HEK293 (cell line): ENCODE measurements around the gene C1QL4.
A peak's percentile ranks its signal among the peaks of the same experiment; 100 is the strongest.

Experiments used
- IKZF3 ChIP-seq: fragments of 450-650 bp; IDR thresholded peaks from 2 replicates; pipeline ENCODE4 v1.5.0; 2018; ENCODE audit warnings: missing biosample characterization, mild to moderate bottlenecking, missing genetic modification characterization, moderate library complexity
- PRDM2 ChIP-seq: fragments of 450-650 bp; formaldehyde crosslinking; IDR thresholded peaks from 2 replicates; pipeline ENCODE4 v1.5.1; 2016; ENCODE audit warnings: missing biosample characterization, missing genetic modification characterization, borderline replicate concordance
- RBAK ChIP-seq: fragments of 450-650 bp; formaldehyde crosslinking; IDR thresholded peaks from 2 replicates; pipeline ENCODE4 v1.5.1; 2016; ENCODE audit warnings: missing biosample characterization, missing genetic modification characterization
- REST ChIP-seq: fragments of 450-650 bp; formaldehyde crosslinking; IDR thresholded peaks from 2 replicates; pipeline ENCODE4 v1.5.1; 2016; ENCODE audit warnings: missing biosample characterization, missing genetic modification characterization
- ZBTB8A ChIP-seq: fragments of 450-650 bp; formaldehyde crosslinking; IDR thresholded peaks from 2 replicates; pipeline ENCODE4 v1.5.1; 2016; ENCODE audit warnings: missing biosample characterization, missing genetic modification characterization
- ZNF10 ChIP-seq: fragments of 450-650 bp; formaldehyde crosslinking; IDR thresholded peaks from 2 replicates; pipeline ENCODE4 v1.5.1; 2017; ENCODE audit warnings: missing biosample characterization, missing genetic modification characterization
- ZNF121 ChIP-seq: fragments of 450-650 bp; formaldehyde crosslinking; IDR thresholded peaks from 2 replicates; pipeline ENCODE4 v1.5.1; 2016; ENCODE audit warnings: missing biosample characterization, missing genetic modification characterization
- ZNF157 ChIP-seq: fragments of 450-650 bp; formaldehyde crosslinking; IDR thresholded peaks from 2 replicates; pipeline ENCODE4 v1.5.1; 2016; ENCODE audit warnings: missing biosample characterization, missing genetic modification characterization
- ZNF2 ChIP-seq: fragments of 450-650 bp; formaldehyde crosslinking; IDR thresholded peaks from 2 replicates; pipeline ENCODE4 v1.5.1; 2016; ENCODE audit warnings: missing biosample characterization, missing genetic modification characterization
- ZNF214 ChIP-seq: fragments of 450-650 bp; formaldehyde crosslinking; IDR thresholded peaks from 2 replicates; pipeline ENCODE4 v1.5.1; 2017; ENCODE audit warnings: missing biosample characterization, mild to moderate bottlenecking, missing genetic modification characterization, borderline replicate concordance
- ZNF37A ChIP-seq: fragments of 450-650 bp; IDR thresholded peaks from 2 replicates; pipeline ENCODE4 v1.5.1; 2018; ENCODE audit warnings: missing biosample characterization, missing genetic modification characterization
- ZNF433 ChIP-seq: fragments of 450-650 bp; formaldehyde crosslinking; IDR thresholded peaks from 2 replicates; pipeline ENCODE4 v1.5.1; 2016; ENCODE audit warnings: missing biosample characterization, missing genetic modification characterization, low read depth
- ZNF621 ChIP-seq: fragments of 450-650 bp; formaldehyde crosslinking; IDR thresholded peaks from 2 replicates; pipeline ENCODE4 v1.5.1; 2017; ENCODE audit warnings: missing biosample characterization, missing genetic modification characterization
- ZNF629 ChIP-seq: fragments of 450-650 bp; formaldehyde crosslinking; IDR thresholded peaks from 2 replicates; pipeline ENCODE4 v1.5.1; 2017; ENCODE audit warnings: missing biosample characterization, missing genetic modification characterization
- ZNF658 ChIP-seq: fragments of 450-650 bp; formaldehyde crosslinking; IDR thresholded peaks from 2 replicates; pipeline ENCODE4; 2016; ENCODE audit warnings: missing biosample characterization, missing genetic modification characterization
- ZNF664 ChIP-seq: fragments of 450-650 bp; formaldehyde crosslinking; IDR thresholded peaks from 2 replicates; pipeline ENCODE4 v1.5.1; 2016; ENCODE audit warnings: missing biosample characterization, missing genetic modification characterization
- ZNF677 ChIP-seq: fragments of 450-650 bp; IDR thresholded peaks from 2 replicates; pipeline ENCODE4 v1.5.0; 2018; ENCODE audit warnings: missing biosample characterization, mild to moderate bottlenecking, missing genetic modification characterization, moderate library complexity
- ZNF701 ChIP-seq: fragments of 450-650 bp; formaldehyde crosslinking; IDR thresholded peaks from 2 replicates; pipeline ENCODE4 v1.5.1; 2016; ENCODE audit warnings: missing biosample characterization, missing genetic modification characterization
- ZNF704 ChIP-seq: fragments of 450-650 bp; formaldehyde crosslinking; IDR thresholded peaks from 2 replicates; pipeline ENCODE4 v1.5.1; 2016; ENCODE audit warnings: missing biosample characterization, missing genetic modification characterization
- ZNF76 ChIP-seq: fragments of 450-650 bp; formaldehyde crosslinking; IDR thresholded peaks from 2 replicates; pipeline ENCODE4; 2016; ENCODE audit warnings: low read depth, missing biosample characterization, missing genetic modification characterization, borderline replicate concordance
- ZNF768 ChIP-seq: fragments of 450-650 bp; formaldehyde crosslinking; IDR thresholded peaks from 2 replicates; pipeline ENCODE4 v1.5.1; 2018; ENCODE audit warnings: missing biosample characterization, mild to moderate bottlenecking, missing genetic modification characterization
- ZSCAN16 ChIP-seq: fragments of 450-650 bp; formaldehyde crosslinking; IDR thresholded peaks from 2 replicates; pipeline ENCODE4 v1.5.1; 2016; ENCODE audit warnings: missing biosample characterization, missing genetic modification characterization
- TF ChIP-seq, protein P1 (sequence below): fragments of 450-650 bp; formaldehyde crosslinking; IDR thresholded peaks from 2 replicates; pipeline ENCODE4 v1.5.1; 2016; ENCODE audit warnings: missing biosample characterization, missing genetic modification characterization, low read depth
- TF ChIP-seq, protein P2 (sequence below): fragments of 450-650 bp; formaldehyde crosslinking; IDR thresholded peaks from 2 replicates; pipeline ENCODE4 v1.5.1; 2016; ENCODE audit warnings: missing biosample characterization, missing genetic modification characterization

Gene C1QL4

DNA sequence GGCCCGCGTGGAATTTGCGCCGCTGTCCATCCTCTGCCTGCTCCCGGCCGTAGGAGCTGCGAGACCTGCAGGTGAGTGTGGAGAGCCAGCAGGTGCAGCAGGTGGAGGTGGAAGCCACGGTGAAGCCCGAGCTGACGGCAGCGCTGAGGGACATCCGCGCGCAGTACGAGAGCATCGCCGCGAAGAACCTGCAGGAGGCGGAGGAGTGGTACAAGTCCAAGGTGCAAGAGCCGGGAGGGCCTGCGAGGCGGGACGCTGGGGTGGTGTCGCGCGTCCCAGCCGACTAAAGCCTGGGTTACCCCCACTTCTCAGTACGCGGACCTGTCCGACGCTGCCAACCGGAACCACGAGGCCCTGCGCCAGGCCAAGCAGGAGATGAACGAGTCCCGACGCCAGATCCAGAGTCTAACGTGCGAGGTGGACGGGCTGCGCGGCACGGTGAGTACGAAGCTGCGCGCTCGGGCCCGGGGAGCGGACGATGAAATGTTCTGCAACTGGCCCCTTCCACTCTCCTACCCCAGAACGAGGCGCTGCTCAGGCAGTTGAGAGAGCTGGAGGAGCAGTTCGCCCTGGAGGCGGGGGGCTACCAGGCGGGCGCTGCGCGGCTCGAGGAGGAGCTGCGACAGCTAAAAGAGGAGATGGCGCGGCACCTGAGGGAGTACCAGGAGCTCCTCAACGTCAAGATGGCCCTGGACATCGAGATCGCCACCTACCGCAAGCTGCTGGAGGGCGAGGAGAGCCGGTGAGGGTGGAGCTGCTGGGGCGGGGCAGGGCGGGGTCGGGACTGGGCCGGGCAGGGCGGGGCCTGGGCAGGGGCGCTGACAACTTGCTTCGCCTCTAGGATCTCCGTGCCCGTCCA is 39.9 kb downstream of the C1QL4 start (continued):
- TF ChIP-seq ZNF701 (no peak), ZNF37A (tag by site-specific recombination) (no peak), ZNF157 (tag by site-specific recombination) (no peak), ZNF121 (tag by site-specific recombination) (peak; percentile 72), ZNF664 (tag by site-specific recombination) (no peak), IKZF3 (tag by site-specific recombination) (no peak), ZNF76 (tag by site-specific recombination) (no peak; the same call in 1 of the 2 replicates), ZNF2 (tag by site-specific recombination) (peak; percentile 75), ZNF768 (no peak), REST (tag by site-specific recombination) (no peak), ZNF621 (tag by site-specific recombination) (no peak), ZNF677 (tag by site-specific recombination) (no peak), ZNF658 (tag by site-specific recombination) (no peak), ZBTB8A (tag by site-specific recombination) (peak; percentile 83; the same call in 1 of the 2 replicates), RBAK (tag by site-specific recombination) (no peak), ZNF704 (tag by site-specific recombination) (no peak), ZNF214 (tag by site-specific recombination) (no peak), ZNF433 (no peak), ZSCAN16 (tag by site-specific recombination) (peak; percentile 17; the same call in 1 of the 2 replicates), ZNF10 (tag by site-specific recombination) (peak; percentile 45; the same call in 1 of the 2 replicates), ZNF629 (peak; percentile 27), PRDM2 (tag by site-specific recombination) (peak; percentile 74)
- TF ChIP-seq, protein P1, sequence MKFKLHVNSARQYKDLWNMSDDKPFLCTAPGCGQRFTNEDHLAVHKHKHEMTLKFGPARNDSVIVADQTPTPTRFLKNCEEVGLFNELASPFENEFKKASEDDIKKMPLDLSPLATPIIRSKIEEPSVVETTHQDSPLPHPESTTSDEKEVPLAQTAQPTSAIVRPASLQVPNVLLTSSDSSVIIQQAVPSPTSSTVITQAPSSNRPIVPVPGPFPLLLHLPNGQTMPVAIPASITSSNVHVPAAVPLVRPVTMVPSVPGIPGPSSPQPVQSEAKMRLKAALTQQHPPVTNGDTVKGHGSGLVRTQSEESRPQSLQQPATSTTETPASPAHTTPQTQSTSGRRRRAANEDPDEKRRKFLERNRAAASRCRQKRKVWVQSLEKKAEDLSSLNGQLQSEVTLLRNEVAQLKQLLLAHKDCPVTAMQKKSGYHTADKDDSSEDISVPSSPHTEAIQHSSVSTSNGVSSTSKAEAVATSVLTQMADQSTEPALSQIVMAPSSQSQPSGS (tag by site-specific recombination): no peak
- TF ChIP-seq, protein P2, sequence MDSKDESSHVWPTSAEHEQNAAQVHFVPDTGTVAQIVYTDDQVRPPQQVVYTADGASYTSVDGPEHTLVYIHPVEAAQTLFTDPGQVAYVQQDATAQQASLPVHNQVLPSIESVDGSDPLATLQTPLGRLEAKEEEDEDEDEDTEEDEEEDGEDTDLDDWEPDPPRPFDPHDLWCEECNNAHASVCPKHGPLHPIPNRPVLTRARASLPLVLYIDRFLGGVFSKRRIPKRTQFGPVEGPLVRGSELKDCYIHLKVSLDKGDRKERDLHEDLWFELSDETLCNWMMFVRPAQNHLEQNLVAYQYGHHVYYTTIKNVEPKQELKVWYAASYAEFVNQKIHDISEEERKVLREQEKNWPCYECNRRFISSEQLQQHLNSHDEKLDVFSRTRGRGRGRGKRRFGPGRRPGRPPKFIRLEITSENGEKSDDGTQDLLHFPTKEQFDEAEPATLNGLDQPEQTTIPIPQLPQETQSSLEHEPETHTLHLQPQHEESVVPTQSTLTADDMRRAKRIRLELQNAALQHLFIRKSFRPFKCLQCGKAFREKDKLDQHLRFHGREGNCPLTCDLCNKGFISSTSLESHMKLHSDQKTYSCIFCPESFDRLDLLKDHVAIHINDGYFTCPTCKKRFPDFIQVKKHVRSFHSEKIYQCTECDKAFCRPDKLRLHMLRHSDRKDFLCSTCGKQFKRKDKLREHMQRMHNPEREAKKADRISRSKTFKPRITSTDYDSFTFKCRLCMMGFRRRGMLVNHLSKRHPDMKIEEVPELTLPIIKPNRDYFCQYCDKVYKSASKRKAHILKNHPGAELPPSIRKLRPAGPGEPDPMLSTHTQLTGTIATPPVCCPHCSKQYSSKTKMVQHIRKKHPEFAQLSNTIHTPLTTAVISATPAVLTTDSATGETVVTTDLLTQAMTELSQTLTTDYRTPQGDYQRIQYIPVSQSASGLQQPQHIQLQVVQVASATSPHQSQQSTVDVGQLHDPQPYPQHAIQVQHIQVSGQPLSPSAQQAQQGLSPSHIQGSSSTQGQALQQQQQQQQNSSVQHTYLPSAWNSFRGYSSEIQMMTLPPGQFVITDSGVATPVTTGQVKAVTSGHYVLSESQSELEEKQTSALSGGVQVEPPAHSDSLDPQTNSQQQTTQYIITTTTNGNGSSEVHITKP: peak; percentile 58
